ENCODE results near the gene SMARCB1. TPM values are rescaled to one million over a fixed set of nuclear protein-coding genes. Genes with fewer than 3 reads are reported as not detected.

SMARCB1 gene
- total RNA-seq, 1 experiment from 2014 or later = 136 TPM

DNA sequence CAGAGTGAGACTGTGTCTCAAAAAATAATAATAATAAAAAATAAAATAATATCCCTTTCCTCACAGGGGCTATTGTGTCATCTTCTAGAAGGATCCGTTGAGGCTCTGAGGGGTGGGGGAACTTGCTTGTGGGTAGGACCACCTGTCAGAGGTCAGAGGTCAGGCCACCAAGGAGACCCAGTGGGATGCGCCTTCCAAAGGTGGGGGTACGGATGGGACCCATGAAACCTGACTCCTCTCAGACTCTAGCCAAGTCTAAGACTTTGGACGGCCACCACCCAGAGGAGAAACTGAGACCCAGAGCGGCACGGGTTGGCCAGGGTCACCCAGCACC, 14.5 kb upstream of the SMARCB1 start:
- H2AFZ ChIP-seq (ENCODE audit: low read length) = no peak overlapping the region
- WGBS (ENCODE audit: extremely low coverage, insufficient read length, low lambda C conversion rate) = no CpG with 5 or more reads among the region's 6 CpGs

More for the DNA sequence above, 14.5 kb upstream of the SMARCB1 start:
- H3K23me2 ChIP-seq (ENCODE audit: insufficient read length, low read depth, low read length, poor library complexity, severe bottlenecking) = peaks cover 14% of the 10 kb centered on the region
- TF ChIP-seq, protein P1, sequence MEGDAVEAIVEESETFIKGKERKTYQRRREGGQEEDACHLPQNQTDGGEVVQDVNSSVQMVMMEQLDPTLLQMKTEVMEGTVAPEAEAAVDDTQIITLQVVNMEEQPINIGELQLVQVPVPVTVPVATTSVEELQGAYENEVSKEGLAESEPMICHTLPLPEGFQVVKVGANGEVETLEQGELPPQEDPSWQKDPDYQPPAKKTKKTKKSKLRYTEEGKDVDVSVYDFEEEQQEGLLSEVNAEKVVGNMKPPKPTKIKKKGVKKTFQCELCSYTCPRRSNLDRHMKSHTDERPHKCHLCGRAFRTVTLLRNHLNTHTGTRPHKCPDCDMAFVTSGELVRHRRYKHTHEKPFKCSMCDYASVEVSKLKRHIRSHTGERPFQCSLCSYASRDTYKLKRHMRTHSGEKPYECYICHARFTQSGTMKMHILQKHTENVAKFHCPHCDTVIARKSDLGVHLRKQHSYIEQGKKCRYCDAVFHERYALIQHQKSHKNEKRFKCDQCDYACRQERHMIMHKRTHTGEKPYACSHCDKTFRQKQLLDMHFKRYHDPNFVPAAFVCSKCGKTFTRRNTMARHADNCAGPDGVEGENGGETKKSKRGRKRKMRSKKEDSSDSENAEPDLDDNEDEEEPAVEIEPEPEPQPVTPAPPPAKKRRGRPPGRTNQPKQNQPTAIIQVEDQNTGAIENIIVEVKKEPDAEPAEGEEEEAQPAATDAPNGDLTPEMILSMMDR (conservative IDR thresholded peaks at IDR 0.05) = no peak
- no peaks in the 10 kb centered on the region; a peak in 1 of 7 replicates for H3K36me3 Mint-ChIP-seq (ENCODE audit: insufficient read depth in 1 of 3, low read depth in 3 of 3)
- peaks cover 15% of the 10 kb centered on the region; the same call in 1 of the 2 replicates for H3K27me3 ChIP-seq (ENCODE audit: insufficient read depth, low read length)
- DNase-seq = no peak
- no peak overlapping the region for H3K23ac ChIP-seq (ENCODE audit: insufficient read length, low read depth, low read length)
- peak overlapping the region; percentile 47 for H3K4me2 ChIP-seq (ENCODE audit: insufficient read depth, insufficient read length, low read length)
- H4K91ac ChIP-seq (ENCODE audit: insufficient read length, low read depth, low read length) = no peak overlapping the region
- no peak overlapping the region for H3K4ac ChIP-seq (ENCODE audit: low read depth, low read length)
- no peak overlapping the region for H2BK20ac ChIP-seq (ENCODE audit: low read depth, low read length, poor library complexity, severe bottlenecking)
- no peak overlapping the region; a peak in 1 of 7 replicates for H3K27ac Mint-ChIP-seq
- no peak overlapping the region for H3K56ac ChIP-seq (ENCODE audit: insufficient read length, low read depth, low read length)
- H2BK15ac ChIP-seq (ENCODE audit: low read depth, low read length) = no peak overlapping the region
- no peak overlapping the region for H3T11ph ChIP-seq (ENCODE audit: low read length)
- H3K14ac ChIP-seq (ENCODE audit: insufficient read depth, low read length) = no peak overlapping the region
- H3K18ac ChIP-seq (ENCODE audit: insufficient read length, low read depth, low read length) = no peak overlapping the region
- no peak overlapping the region for H2BK120ac ChIP-seq (ENCODE audit: low read depth, low read length, poor library complexity, severe bottlenecking)
- H3K9me3 Mint-ChIP-seq = no peaks in the 10 kb centered on the region
- H4K8ac ChIP-seq (replicated peaks; ENCODE audit: insufficient read length, low read depth, low read length) = no peak overlapping the region
- no peak overlapping the region for H3K27ac ChIP-seq (ENCODE audit: insufficient read length, low read depth, low read length)
- no peak overlapping the region for H2BK5ac ChIP-seq (ENCODE audit: insufficient read length, low read length)
- no peak overlapping the region for H4K5ac ChIP-seq (ENCODE audit: insufficient read length, low read depth, low read length)
- H4K20me1 ChIP-seq (ENCODE audit: control insufficient read depth, insufficient read depth, insufficient read length) = no peaks in the 10 kb centered on the region
- no peaks in the 10 kb centered on the region for H3K9me3 ChIP-seq (ENCODE audit: control insufficient read depth, low read depth, low read length)
- H3K79me1 ChIP-seq (ENCODE audit: insufficient read depth, low read depth, low read length, poor library complexity, severe bottlenecking) = no peaks in the 10 kb centered on the region
- peaks cover 63% of the 10 kb centered on the region for H3K27me3 Mint-ChIP-seq (ENCODE audit: low read depth)
- H3K4me1 ChIP-seq (ENCODE audit: insufficient read depth, low read length) = no peaks in the 10 kb centered on the region; the same call in 1 of the 2 replicates
- H2BK12ac ChIP-seq (ENCODE audit: insufficient read length, low read depth, low read length) = no peak overlapping the region
- H3K79me2 ChIP-seq (ENCODE audit: insufficient read depth, low read length) = no peaks in the 10 kb centered on the region
- H2AK5ac ChIP-seq (ENCODE audit: insufficient read length, low read length) = no peak overlapping the region
- H3K9ac ChIP-seq (ENCODE audit: extremely low read depth, insufficient read length, low read length) = no peak overlapping the region
- peaks cover 14 to 35% of the 10 kb centered on the region in 2 experiments for H3K4me1 Mint-ChIP-seq
- H3K4me3 Mint-ChIP-seq = peak overlapping the region; percentile 53 to 82
